DMS153 treated with DMSO at 0.1 percent for 48 hours (cell line): ENCODE data around the gene MAP3K8.
"Not testable (repeated sequence)": the region's sequence is repeated elsewhere in the genome, so short reads cannot be mapped to it uniquely, and the experiment has no call there.

Experiments
- DNase-seq: peaks from one replicate; lab custom pipeline; 2025; ENCODE audit not compliant: unreplicated experiment; lab: John Stamatoyannopoulos, UW

The MAP3K8 gene

GRCh38 chr10:30422981-30423654 is 10.9 kb upstream of the MAP3K8 start:
- DNase-seq: no peak

- not testable (repeated sequence) for DNase-seq
Observed at GRCh38 chr10:30423655-30424275, 10.2 kb upstream of the MAP3K8 start.

- no peak for DNase-seq
Observed at GRCh38 chr10:30425336-30426075, 8.5 kb upstream of the MAP3K8 start.

- DNase-seq: no peak
Observed at GRCh38 chr10:30430544-30431298, 3.3 kb upstream of the MAP3K8 start.

DNA sequence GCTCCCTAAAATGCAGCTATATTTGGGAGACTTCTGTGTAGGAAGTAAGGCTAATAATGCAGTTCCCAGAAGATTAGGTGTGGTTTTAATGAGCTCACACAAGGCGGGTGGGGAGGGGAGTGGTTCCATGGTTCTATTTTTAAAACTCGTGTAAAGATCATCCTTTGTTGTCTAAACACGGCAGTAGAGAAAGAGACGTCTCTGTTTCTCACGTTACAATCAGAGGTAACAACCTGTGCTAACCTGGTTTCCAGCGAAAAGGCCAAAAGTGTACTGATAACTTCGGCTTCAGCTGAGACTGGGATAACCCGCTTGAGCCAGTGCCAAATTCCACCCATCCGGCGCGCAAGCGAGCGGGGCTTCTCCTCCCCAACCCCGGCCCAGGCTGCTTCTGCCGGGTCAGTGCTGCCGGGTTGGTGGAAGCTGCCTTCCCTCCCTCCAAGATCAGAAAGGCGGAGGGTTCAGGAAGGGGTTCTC is 2.5 kb upstream of the MAP3K8 start:
- no peak for DNase-seq

DNA sequence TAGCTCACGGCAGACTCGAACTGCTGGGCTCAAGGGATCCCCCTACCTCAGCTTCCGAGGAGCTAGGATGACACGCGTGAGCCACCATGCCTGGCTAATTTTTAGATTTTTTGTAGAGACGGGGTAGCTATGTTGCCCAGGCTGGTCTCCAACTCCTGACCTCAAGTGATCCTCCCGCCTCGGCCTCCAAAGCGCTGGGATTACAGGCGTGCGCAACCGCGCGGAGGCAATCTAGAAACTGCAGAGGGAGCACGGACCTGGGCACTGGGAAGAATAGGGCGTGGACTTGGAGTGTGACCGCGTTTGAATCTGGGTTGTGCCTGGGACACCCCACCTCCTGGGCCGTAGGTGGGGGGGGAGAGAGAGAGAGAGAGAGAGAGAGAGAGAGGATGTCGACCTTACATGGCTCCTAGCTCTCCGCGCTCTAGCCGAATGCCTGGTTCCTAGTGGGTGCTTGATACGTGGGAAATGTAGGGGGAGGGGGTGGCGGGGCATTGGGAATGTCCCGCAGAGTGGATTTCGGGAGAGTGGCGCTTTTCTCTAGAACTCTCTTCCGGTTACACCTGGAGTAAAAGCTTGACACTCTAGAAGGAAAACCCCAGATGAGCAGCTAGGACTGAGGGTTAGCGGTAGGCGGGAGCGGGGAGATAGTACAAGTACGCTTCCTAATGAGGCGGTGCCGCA is 1.2 kb upstream of the MAP3K8 start:
- peak; percentile 4 for DNase-seq

DNA sequence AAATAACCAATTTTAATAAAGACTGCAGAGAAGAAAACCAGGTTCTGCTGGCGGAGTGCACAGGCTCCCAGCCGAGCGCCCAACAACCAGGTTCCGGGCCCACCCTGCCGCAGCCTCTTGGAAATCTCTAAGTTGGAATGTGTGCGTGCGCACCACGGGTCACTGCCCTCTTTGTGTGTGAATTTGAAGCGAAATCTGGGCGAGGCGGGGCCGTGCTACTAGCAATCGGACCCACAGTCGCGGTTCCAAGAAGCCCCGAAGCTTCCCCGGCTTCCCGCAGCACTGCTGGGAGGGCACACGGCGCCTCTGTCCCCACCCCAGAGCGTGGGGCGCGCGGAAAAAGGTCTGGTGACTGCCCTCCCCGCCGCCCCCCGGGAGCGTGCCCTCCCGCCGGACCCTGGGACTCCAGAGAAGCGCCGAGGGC is 666 bp upstream of the MAP3K8 start:
- no peak for DNase-seq

DNA sequence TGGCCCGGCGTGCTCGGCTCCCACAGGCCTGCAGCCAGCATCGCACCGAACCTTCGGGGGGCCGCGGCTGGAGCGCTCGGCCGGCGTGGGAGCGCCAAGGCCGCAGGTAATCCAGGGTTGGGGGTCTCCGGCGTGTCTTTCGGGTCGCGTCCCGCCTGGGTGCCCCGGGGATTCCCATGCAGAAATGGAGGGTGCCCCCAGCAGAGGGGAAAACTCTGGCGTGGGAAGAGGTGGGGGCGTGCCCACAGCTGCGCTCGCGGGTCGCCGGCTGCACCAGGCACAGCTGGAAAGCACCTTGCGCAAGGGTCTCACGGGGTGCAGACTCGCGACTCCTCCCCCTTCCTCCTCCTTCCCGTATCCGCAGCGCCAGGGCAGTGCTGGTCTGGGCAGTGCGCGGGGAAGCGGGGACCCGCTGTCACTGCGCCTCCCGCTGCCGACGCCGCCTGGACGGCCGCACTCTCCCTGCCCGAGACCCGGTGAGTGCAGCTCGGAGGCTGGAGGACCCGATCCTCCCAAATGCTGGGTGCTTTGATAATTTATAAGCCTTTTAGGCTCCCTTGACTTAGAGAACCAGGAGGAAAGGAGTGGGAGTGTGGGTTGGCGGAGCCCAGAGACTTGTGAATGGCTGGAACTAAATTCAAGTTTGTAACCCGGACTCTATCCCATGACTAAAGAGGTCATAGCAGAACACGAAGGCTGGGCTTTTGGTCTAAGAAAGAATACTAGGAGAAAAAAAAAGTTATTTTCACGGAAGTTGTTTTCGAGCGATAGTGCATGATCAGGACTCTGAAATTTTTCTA is 489 bp downstream of the MAP3K8 start:
- DNase-seq: no peak

DNA sequence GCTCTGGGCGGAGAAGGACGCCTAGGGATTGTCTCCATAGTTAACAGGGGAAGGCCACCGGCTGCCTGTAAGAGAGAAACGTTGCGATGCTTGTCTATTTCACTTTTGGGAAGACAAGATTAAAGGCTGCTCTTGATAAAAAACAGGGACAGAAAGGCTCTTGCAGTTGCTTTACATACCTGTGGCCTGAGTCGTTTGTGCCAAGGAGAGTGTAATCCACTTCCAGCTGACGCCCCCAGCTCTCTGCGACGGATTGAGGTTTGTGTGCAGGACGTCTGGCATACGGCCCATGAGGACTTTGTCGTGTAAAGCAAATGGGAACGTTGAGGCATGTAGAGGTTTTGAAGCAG is 1.1 kb downstream of the MAP3K8 start:
- DNase-seq: no peak

GRCh38 chr10:30435499-30436167 is 1.6 kb downstream of the MAP3K8 start:
- DNase-seq: not testable (repeated sequence)

DNA sequence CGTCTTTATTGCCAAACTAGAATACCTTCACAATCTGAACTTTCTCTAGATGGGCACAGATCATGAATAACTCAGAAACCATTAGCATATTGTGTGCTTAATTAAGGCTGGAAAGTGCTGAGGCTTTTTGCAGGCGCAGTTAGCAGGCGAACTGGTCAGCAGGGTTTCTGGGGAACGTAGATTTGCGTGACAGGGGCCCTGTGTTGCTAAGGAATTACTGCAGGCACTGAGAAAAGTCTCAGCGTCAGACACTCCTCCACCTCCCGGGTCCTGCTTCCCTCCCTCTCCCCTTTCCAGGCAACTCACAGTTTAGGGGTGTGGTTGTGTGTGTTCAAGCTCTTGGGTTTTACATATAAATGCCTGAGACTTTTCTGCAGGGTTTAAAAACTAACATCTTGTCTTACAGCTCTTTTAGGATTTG is 2.2 kb downstream of the MAP3K8 start:
- DNase-seq: no peak

GRCh38 chr10:30436671-30437030 is 2.7 kb downstream of the MAP3K8 start:
- DNase-seq: no peak

DNA sequence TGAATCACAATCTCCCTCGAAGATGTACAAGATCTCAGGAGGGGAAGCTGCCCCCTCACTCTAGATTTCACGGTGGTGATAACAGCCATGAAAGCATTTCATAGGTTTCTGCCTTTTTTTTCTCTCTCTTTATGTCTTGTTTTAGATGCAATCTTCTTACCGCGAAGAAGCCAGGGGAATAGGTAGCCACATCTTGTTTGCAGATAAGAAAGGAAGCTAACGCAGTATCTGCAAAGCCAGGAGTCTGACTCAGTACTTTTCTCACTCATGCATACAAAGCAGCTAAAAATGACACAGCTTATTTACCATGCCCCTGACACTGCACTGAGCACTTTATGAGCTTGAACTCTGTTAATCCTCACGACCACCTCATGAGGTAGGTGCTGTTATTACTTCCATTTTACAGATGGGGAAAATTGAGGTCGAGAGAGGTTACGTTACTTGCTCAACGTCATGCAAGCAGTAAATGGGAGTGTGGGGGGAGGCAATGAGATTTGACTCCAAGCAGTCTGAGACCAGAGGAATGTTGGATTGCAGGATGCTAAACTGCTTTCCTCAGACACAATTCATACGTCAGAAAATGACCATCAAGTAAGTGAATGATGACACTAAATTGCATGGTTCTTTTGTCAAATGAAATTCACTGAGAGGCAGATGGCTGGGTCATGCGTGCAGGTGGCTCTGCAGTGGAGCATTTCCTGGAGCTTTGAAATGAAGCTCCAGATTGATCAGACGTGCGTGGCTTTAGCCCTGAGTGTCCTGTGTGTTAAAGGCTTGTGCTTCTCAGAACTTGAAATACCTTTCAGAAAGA is 3.3 kb downstream of the MAP3K8 start:
- DNase-seq: no peak

DNA sequence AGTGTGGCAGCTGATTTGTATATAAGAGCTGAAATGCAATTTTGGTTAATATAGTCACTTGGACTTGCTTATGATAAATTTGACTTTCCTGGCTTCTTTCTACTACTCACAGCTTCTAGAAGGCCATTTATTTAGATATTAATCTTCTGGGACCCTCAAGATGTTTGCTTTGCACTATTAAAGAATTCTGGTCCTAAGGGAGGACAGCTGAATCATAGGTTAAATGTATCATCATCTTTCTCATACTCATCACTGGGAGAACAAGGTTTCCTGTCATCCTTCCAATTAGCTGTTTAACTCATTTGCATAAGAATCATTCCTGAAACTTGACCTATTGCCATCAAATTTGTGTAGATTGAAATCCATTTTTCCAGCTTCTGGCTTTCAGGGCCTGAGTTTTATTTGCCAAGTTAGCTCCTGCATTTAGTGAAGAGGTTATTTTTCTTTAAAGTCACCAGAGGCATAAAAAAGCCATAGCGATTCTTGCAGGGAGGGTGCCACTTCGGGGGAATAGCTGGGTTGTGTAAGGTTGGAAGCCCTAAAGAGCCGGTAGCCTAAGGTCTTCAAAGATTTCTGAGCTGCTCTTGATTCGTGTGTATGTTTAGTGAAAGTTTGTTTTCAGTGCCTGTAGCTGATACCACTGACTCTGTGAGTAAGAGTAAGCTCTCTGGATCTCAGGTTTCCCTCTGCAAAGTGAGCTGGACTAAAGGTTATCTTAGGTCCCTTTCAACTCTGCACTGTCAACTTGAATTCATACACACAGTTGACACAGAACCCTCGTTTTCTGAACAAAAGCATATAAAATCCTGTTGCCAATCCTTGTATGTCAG is 4.3 kb downstream of the MAP3K8 start:
- no peak for DNase-seq

DNA sequence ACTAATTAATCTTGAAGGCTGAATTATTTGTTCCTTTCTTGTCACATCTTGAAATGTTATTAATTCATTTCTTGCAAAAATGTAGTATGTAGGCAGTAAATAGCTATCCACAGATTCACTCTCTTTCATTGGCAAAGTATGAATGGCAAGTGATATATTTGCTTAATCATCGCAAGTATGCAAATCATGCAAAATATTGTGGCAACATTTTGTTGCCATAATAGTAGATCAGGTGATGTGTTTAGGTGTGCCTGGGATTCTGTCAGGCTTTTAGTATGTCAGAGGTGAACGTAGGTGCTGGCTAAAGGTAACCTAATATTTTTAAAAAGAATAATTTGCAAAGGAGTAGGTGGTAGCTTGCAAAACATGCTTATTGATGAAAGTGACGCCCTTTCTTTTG is 5.9 kb downstream of the MAP3K8 start:
- no peak for DNase-seq

DNA sequence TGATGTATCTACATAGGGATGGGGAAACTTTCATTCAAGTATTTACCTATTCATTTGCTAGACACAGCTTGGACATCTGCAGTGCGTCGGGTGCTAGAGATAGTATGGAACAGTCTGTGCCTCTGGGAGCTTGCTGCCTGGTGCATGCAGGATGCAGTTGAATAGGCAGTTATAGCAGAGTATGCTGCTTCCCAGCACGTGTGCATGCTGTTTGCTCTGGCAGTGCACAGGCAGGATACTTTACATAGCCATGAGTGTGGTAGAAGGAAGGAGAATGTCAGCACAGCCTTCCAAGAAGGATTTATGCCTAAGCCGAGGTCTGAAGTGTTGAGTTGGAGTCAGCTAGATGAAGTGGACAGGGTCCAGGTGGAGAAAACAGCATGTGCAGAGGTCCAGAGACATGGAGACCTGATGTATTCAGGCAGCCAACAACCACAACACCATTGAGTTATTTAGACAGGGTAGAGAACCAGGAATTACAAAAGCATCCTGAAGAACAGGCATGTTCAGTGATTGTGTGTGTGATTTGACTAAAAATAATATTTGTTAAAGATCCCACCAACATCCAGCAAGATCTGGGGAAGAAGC is 8.1 kb downstream of the MAP3K8 start:
- no peak for DNase-seq

GRCh38 chr10:30443049-30443448 is 9.1 kb downstream of the MAP3K8 start:
- no peak for DNase-seq

- no peak for DNase-seq
Observed at GRCh38 chr10:30445711-30446110, 11.7 kb downstream of the MAP3K8 start.
